Esophagus squamous epithelium (tissue), 4 donors: Measurements from ENCODE around the gene ZNF77.

ENCODE experiments used
- CTCF ChIP-seq, 6 experiments: fragments of 450-650 bp in 4 of 6; fragments of 200-600 bp in 2 of 6; sonication (generic) in 2 of 6; IDR thresholded peaks; one replicate each; pipeline ENCODE4 v1.5.1; 2016 to 2019; ENCODE audit warnings: antibody characterized with exemption in 6 of 6, mild to moderate bottlenecking in 4 of 6, moderate library complexity in 4 of 6
- POLR2A ChIP-seq, 4 donors: fragments of 450-650 bp; IDR thresholded peaks; one replicate each; pipeline ENCODE4 v1.6.1; 2017; ENCODE audit warnings: antibody characterized with exemption in 4 of 4, mild to moderate bottlenecking in 4 of 4, moderate library complexity in 3 of 4

GRCh38 chr19:2970201-2970835 is 25.5 kb upstream of the ZNF77 start:
- TF ChIP-seq CTCF (IDR thresholded peaks at IDR 0.05), result no peak
- no peak for TF ChIP-seq POLR2A (IDR thresholded peaks at IDR 0.05)
